Measurements from ENCODE around the gene TCF4.

The TCF4 gene

GRCh38 chr18:55317864-55318263, 270.1 kb downstream of the TCF4 start:
- DNase-seq = no peak

- no peak for DNase-seq
These were observed 270.7 kb downstream of the TCF4 start for GRCh38 chr18:55317324-55317723.

GRCh38 chr18:55316486-55317184, 271.4 kb downstream of the TCF4 start:
- no peak for DNase-seq

- DNase-seq = no peak
These were observed 273.3 kb downstream of the TCF4 start for GRCh38 chr18:55314615-55315237.

GRCh38 chr18:55314031-55314430, 274.0 kb downstream of the TCF4 start:
- no peak for DNase-seq

- DNase-seq = no peak
These were observed 277.1 kb downstream of the TCF4 start for GRCh38 chr18:55310863-55311262.

- no peak for DNase-seq
These were observed 277.8 kb downstream of the TCF4 start for GRCh38 chr18:55310044-55310676.

- DNase-seq = no peak
These were observed 278.7 kb downstream of the TCF4 start for GRCh38 chr18:55309249-55309648.

GRCh38 chr18:55307505-55307904, 280.5 kb downstream of the TCF4 start:
- no peak for DNase-seq

GRCh38 chr18:55306359-55307024, 281.5 kb downstream of the TCF4 start:
- DNase-seq = no peak

GRCh38 chr18:55302167-55302833, 285.7 kb downstream of the TCF4 start:
- no peak for DNase-seq

- no peak for DNase-seq
These were observed 286.2 kb downstream of the TCF4 start for GRCh38 chr18:55301824-55302166.

- DNase-seq = no peak
These were observed 287.0 kb downstream of the TCF4 start for GRCh38 chr18:55300936-55301531.

GRCh38 chr18:55300421-55300935, 287.5 kb downstream of the TCF4 start:
- no peak for DNase-seq

- no peak for DNase-seq
These were observed 291.2 kb downstream of the TCF4 start for GRCh38 chr18:55296778-55297177.

GRCh38 chr18:55296115-55296514, 291.9 kb downstream of the TCF4 start:
- DNase-seq = no peak

- no peak for DNase-seq
These were observed 297.1 kb downstream of the TCF4 start for GRCh38 chr18:55290898-55291297.

GRCh38 chr18:55289775-55290174, 298.2 kb downstream of the TCF4 start:
- DNase-seq = no peak

GRCh38 chr18:55289048-55289447, 298.9 kb downstream of the TCF4 start:
- DNase-seq = no peak

- DNase-seq = no peak
These were observed 299.8 kb downstream of the TCF4 start for GRCh38 chr18:55287935-55288868.

GRCh38 chr18:55287149-55287806, 300.7 kb downstream of the TCF4 start:
- no peak for DNase-seq
